GM15510 (cell line): ENCODE measurements around the gene TSNAXIP1.

Experiments used
- POLR2A ChIP-seq: IDR thresholded peaks from 3 replicates; pipeline ENCODE4 v1.6.1; 2011; ENCODE audit warnings: borderline replicate concordance; ENCODE audit not compliant: insufficient read length; ENCODE audit errors: extremely low read depth

The TSNAXIP1 gene

GRCh38 chr16:67775273-67775672 lies 31.4 kb upstream of the TSNAXIP1 start:
- TF ChIP-seq POLR2A = no peak

- TF ChIP-seq POLR2A = no peak
Measured at GRCh38 chr16:67779256-67780014, 27.3 kb upstream of the TSNAXIP1 start.

- TF ChIP-seq POLR2A = no peak
Measured at GRCh38 chr16:67780847-67781564, 25.7 kb upstream of the TSNAXIP1 start.

DNA sequence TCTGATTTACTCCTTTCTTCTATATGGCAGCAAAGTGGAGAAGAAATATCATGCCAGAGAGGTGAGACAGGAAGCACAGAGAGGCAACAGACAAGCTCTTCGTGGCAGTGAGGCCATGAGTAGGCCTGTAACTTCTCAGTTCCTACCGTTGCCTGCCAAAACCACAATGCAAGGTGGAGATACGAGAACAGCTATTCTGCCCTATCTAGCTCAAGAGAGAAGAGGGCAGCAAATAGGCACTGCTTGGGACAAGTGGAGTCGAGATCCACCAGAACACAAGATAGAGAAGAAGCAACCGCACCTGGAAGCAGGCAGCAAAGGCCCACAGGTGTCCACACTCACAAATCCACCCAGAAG lies 25.1 kb upstream of the TSNAXIP1 start:
- no peak for TF ChIP-seq POLR2A

DNA sequence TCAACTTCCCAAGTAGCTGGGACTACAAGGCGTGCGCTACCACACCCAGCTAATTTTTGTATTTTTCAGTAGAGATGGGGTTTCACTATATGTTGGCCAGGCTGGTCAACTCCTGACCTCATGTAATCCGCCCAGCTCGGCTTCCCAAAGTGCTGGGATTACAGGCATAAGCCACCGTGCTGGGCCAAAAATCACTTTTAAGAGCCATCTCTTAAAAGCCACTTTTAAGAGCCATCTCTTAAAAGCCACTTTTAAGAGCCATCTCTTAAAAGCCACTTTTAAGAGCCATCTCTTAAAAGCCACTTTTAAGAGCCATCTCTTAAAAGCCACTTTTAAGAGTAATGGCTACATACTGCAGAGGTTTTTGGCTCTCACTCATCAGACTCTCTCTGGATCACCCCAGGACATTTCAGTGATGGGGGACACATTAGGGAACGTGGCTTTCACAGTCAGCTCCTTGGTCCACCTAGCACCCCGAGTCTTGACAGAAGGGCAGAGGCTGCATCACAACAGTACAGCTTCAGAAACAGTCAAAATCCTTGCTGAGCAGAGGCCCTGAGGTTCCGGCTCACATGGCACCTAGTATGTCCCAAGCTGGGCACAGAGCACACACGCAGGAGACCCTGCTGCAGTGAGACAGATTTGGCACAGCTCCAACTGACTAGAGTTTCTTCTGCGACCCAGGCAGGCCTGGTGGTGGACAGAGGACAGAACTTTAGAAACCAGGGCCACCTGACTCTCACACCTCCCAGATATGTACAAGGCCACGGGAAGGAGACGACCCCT lies 23.9 kb upstream of the TSNAXIP1 start:
- TF ChIP-seq POLR2A = no peak

- no peak for TF ChIP-seq POLR2A
Measured at GRCh38 chr16:67783353-67783725, 23.4 kb upstream of the TSNAXIP1 start.

GRCh38 chr16:67786491-67786890 lies 20.2 kb upstream of the TSNAXIP1 start:
- TF ChIP-seq POLR2A = no peak

DNA sequence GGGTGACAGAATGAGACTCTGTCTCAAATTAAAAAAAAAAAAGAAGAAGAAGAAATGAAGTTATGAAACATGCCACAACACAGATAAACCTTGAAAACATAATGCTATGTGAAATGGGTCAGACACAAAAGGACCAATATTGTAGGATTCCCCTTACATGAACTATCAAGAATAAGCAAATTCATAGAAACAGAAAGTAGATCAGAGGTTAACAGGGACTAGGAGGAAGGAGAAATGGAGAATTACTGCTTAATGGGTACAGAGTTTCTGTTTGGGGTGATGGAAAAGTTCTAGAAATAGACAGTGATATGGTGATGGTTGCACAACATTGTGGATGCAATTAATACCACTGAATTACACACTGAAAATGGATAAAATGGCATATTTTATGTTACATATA lies 16.6 kb upstream of the TSNAXIP1 start:
- TF ChIP-seq POLR2A = no peak

DNA sequence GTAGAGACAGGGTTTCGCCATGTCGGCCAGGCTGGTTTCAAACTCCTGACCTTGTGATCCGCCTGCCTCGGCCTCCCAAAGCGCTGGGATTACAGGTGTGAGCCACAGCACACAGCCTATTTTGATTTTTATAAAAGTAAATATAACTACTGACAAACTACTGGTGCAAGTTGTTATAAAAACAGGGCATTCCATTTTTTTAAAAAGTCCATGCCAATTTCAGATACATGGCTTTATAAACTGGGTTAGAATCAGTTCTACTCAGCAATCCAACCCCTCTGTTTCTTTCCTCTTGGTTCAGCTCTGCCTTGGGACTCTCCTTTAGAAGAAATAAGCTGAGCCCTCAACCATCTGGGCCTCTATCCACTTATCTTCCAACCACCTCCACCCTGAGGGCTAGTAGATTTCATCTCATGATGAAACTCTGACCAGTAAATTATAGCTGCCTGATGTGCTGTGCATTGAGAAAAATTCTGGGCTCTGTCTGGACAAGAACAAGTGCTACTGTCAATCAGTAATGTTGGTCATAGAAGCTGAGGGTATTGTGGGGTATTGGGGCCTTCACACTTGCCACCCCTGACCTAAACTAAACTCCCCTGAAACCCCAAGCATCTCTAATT lies 10.5 kb upstream of the TSNAXIP1 start:
- TF ChIP-seq POLR2A = no peak

DNA sequence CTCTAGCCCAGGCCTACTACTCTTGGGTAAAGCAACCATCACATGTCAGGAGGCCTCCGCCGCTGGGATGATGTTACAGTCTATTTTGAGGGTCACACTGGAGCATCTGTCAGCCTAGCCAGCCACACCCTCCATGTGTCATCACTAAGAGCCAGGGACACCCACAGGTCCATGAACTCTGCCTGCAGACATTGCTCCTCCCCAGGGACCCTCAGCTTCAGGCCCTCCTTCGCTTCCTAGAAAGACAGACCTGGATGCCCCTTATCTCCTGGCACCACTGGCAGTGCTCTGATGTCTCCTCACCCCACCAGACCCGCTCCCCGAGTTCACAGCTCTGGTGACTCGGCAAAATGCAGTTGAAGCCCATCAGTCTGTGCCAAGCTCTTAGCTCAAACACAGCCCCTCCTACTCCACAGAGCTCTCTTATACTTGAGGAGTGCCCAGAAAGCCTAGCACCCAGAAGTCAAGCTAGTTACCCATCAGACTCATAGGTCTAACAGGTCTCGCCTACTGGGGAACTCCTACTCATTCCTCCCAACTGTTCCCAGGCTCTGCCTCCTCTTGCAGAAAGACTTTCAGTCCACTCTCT lies 6.3 kb upstream of the TSNAXIP1 start:
- no peak for TF ChIP-seq POLR2A

- no peak for TF ChIP-seq POLR2A
Measured at GRCh38 chr16:67801241-67801640, 5.4 kb upstream of the TSNAXIP1 start.

- TF ChIP-seq POLR2A = no peak
Measured at GRCh38 chr16:67801883-67802282, 4.8 kb upstream of the TSNAXIP1 start.

DNA sequence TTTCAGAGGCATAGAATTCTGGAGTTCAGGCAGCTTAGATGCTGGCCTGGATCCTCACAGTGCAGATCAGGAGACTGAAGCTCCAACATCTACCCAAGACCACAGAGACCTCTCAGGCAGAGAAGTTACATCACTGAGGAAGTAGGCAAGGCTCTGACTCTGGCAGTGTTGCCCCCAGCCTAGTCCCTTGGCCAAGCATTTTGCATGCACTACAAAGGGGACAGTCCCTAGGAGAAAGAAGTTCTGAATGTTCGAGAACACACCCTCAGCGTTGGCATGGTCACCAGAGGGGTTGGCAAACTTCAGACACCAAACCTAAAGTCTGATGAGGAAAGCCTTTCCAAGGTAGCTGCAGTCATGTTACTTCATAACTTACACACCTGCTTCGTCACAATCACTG lies 2.8 kb upstream of the TSNAXIP1 start:
- TF ChIP-seq POLR2A = no peak

- TF ChIP-seq POLR2A = no peak
Measured at GRCh38 chr16:67804853-67805542, 1.7 kb upstream of the TSNAXIP1 start.
